Fibroblast of villous mesenchyme (primary cell): ENCODE results near the gene TCEAL3. TPM values are rescaled to one million over a fixed set of nuclear protein-coding genes. Genes with fewer than 3 reads are reported as not detected.

ENCODE experiments used
- DNase-seq: peaks from one replicate; pipeline ENCODE4 v3.0.0-alpha.2; 2010; ENCODE audit warnings: low read depth
- H3K4me3 ChIP-seq: 2 replicates; pipeline ENCODE4 v1.5.1; 2011; ENCODE audit warnings: low read depth, mild to moderate bottlenecking, low read length
- CTCF ChIP-seq: IDR thresholded peaks from 2 replicates; pipeline ENCODE4 v1.5.1; 2012; ENCODE audit warnings: low read depth, mild to moderate bottlenecking, low read length; ENCODE audit not compliant: insufficient read depth
- total RNA-seq: library from RNA; depleted of rRNA; stranded (reverse); fragments of >200 nt; gene quantifications from 2 replicates; pipeline ENCODE4 v1.2.3, GENCODE V29; 2012

The TCEAL3 gene
- total RNA-seq, 1 donor, result 19.4 TPM

DNA sequence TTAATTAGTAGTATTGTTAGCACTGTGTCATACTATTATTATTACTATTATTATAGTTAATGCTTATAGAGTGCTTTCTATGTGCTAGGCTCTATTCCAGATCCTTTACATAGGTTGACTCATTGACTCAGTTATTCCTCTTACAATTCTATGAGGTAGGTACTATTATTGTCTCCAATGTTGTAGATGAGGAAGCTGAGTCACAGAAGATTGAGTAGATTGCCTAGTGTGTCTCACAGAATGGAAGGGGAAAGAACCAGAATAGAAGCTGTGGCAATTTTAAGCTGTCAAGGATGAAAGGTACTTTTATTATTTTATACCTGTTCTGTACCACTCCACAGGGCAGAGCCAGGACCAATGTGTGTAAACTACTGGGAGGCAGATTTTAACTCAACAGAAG is 19.1 kb downstream of the TCEAL3 start:
- no peak for DNase-seq
- TF ChIP-seq CTCF, result no peak
- no peak overlapping the region for H3K4me3 ChIP-seq

GRCh38 chrX:103628386-103629317 is 20.9 kb downstream of the TCEAL3 start, which contains the start of gene TCEAL1:
Gene TCEAL1, plus strand, starts transcription at chrX:103628975. Its CDS starts 942 bp downstream, at chrX:103629917.
- DNase-seq, result peak; percentile 44
- peak within 1 kb of the TSS; percentile 69 for H3K4me3 ChIP-seq
- no peak for TF ChIP-seq CTCF

- peak overlapping the region; percentile 69 for H3K4me3 ChIP-seq
- DNase-seq, result peak; percentile 71
- peak; percentile 59 for TF ChIP-seq CTCF
Measured at GRCh38 chrX:103629318-103630170, 21.8 kb downstream of the TCEAL3 start.

DNA sequence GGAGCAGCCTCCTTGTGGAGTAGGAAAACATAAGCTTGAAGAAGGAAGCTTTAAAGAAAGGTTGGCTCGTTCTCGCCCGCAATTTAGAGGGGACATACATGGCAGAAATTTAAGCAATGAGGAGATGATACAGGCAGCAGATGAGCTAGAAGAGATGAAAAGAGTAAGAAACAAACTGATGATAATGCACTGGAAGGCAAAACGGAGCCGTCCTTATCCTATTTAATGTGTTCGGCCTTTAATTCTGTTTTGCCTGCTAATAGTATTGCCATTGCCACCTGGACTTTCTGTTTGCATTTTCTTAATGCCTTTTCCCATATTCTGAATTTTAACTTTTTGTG is 22.4 kb downstream of the TCEAL3 start:
- no peak for TF ChIP-seq CTCF
- DNase-seq, result no peak
- peak overlapping the region; percentile 69 for H3K4me3 ChIP-seq

DNA sequence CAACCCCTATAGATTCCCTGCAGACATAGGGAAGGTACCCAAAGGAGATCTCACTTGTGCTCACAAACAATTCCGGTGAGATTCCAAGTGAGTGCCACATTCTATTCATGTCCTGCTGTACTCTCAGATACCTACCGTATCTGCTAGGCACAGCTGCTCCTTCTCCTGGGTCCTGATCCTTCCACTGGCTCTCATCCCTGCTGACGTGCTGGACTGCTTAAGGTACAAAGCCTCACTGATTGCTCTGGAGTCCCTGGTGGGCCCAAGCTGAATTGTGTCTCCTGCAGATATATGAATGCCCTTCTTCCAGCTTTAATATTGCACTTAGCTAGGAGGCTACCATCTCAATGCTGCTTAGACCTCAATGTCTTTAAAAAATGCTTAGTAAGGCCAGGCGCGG is 23.4 kb downstream of the TCEAL3 start:
- DNase-seq, result no peak
- no peak overlapping the region for H3K4me3 ChIP-seq
- TF ChIP-seq CTCF, result no peak

- H3K4me3 ChIP-seq, result no peak overlapping the region
- no peak for TF ChIP-seq CTCF
- DNase-seq, result no peak
Measured at GRCh38 chrX:103635436-103635835, 27.7 kb downstream of the TCEAL3 start.
